DMS53 (cell line): ENCODE data around the gene METTL27.
"Not testable (repeated sequence)": the region's sequence is repeated elsewhere in the genome, so short reads cannot be mapped to it uniquely, and the experiment has no call there.

ENCODE experiments used
- DNase-seq: peaks from one replicate; lab custom pipeline; 2025; lab: John Stamatoyannopoulos, UW

METTL27 gene

DNA sequence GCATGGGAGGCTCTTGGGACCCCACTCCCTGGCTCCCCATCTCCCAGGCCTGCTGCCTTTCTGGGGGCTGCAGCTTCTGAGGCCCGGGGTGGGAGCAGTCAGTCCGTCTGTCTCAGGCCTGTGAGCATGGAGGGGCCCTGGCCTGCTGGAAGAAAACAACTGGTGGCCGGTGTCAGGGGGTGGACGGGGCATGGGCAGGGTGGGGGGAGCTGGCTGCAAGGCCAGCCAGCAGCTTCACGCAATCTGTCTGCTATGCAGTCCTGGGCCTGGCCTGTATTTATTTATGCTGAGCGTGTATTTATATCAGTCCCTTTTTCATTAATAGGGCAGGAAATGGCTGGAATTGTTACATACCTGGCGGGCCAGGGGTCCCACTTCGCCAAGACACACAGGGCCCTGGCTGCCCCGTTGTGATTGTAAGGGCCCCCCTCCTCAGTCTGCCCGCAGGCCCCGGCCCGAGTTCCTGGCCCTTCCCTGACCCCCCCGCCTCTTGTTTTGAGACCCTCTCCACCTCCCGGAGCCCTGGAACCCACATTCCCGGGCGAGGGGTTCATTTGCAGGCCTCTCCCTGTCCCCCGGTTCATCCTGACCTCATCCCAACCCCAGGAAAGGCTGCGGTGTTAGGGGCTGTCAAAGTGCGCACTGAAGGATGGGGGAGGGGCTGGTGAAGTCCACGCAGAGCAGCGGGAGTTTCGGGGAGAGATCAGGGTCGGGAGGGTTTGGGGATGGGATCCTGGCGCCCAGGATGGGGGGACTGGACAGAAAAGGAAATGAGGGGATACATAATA is 26.9 kb upstream of the METTL27 start:
- no peak for DNase-seq

DNA sequence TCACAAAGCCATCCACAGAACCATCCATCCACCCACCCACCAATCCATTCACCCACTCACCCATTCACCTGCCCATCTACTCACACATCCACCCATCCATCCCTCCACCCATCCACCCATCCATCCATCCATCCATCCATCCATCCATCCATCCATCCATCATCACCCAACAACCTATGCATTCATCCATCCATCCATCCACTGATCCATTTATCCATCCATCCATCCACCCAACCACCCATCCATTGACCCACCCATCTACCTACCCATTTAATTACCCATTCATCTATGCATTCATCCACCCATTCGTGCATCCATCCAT is 24.1 kb upstream of the METTL27 start:
- DNase-seq = no peak

DNA sequence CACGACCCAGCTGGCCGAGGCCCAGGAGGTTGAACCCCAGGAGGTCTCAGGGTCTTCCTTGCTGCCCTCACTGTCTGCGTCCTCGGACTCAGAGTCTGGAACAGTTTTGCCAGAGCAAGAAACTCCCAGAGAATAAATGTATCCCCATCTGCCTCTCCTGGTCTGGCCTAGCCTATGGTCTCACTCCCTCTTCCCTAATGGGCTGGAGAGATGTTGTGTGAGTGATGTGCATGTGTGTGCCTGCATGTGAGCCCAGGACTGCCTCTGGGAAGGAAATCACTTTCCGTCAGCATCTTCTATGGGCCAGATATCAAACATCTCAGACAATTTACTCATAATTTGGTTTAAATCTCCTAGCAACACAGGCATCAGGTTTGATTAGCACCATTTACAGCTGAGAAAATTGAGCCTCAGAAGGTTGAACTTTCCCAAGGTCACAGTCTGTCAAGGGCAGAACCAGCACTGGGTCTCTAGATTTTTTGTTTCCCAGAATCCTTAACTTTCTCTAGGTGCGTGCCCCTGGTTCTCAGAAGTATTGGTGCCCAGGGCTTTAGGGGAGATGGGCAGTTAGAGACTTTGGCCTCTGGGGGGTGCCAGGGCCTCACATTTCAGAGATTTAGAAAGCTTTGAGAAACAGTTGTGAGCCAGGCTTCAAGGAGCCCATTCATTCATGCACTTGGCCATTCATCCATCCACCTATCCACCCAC is 23.6 kb upstream of the METTL27 start:
- DNase-seq = peak; percentile 81

DNA sequence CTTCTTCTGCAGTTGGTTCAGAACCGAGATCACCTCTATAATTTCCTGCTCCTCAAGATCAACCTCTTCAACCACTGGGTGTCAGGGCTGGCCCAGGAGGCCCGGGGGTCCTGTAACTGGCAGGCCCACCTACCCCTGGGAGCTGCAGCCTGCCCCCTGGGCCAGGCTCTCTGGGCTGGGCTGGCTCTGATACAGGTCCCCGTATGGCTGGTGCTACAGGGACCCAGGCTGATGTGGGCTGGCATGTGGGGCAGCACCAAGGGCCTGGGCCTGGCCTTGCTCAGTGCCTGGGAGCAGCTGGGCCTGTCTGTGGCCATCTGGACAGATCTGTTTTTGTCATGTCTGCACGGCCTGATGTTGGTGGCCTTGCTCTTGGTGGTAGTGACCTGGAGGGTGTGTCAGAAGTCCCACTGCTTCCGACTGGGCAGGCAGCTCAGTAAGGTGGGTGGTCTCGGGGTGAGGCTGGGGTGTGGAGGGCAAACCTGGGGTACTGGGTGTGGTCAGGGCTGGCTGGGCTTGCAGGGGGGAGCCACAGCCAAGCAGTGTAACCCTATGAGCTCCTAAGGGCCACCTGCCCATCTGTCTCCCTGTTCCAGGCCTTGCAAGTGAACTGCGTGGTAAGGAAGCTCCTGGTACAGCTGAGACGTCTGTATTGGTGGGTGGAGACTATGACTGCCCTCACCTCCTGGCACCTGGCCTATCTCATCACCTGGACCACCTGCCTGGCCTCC is 22.8 kb upstream of the METTL27 start:
- no peak for DNase-seq

DNA sequence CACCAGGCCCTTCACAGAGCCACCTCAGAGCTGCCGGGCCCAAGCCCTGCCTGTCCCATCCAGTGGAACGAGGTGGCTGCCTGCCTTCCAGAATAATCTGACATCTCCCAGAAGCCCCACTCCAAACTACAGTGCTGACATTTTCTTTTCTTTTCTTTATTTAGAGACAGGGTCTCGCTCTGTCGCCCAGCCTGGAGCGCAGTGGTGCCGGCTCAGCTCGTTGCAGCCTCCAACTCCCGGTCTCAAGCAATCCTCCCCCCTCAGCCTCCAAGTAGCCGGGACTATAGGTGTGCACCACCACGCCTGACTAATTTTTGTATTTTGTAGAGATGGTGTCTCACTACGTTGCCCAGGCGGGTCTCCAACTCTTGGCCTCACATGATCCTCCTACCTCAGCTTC is 19.0 kb upstream of the METTL27 start:
- no peak for DNase-seq

DNA sequence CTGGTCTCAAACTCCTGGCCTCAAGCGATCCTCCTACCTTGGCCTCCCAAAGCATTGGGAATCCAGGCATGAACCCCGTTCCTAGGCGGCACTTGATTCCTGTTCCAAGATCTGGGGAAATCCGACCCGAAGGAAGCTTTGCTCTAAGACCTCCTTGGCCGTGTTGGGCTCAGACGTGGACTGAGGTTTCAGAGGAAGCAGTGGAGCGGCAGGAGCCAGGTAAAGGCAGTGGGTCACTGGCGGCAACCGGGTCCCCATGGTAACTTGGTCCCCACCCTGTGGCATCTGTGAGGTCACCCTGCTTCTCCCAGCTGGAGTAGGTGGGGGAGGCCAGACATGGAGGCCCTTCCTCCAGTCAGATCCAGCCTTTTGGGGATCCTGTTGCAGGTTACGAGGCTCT is 18.5 kb upstream of the METTL27 start, which contains the start of gene TMEM270:
Gene TMEM270, plus strand, starts transcription at position 301 of the 400 bp plus-strand sequence. Its CDS starts 36 bp downstream, at position 337.
- DNase-seq = no peak

DNA sequence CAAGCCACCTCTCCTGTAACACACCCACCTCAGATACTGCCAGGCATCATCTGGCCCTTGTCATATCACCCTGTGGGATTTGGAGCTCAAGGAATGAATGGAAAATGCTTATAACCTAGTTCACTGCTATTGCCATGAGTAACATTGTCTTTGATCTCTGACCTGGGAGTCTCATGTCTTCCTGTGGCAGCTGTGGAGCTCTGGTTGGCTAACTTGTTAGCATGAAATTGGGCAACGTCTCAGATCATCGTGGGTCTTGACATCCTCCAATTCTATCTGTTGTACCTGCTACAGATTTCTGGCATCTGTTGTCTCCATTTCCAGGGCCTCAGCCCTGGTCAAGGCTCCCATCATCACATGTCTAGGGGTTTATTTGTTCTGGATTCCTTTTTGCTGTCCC is 16.5 kb upstream of the METTL27 start:
- DNase-seq = peak; percentile 50

DNA sequence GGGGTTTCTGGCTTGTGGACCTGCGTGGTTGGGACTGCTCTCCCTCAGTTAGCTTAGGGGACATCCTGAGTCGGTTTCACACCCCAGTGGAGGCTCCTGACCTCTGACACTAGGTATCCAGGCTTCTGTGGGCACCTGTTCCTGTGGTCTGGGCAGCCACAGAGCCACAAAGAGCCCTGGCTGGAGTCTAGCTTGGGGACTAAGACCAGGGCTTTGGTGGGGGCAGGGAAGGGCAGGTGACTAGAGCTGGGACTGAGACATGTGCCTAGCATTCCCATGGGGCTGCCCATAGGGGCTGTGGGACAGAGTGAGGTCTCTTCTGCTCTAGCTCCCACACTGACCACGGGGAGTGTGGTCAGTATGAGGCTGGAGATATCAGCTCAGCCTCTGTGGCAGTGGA is 14.6 kb upstream of the METTL27 start:
- no peak for DNase-seq

DNA sequence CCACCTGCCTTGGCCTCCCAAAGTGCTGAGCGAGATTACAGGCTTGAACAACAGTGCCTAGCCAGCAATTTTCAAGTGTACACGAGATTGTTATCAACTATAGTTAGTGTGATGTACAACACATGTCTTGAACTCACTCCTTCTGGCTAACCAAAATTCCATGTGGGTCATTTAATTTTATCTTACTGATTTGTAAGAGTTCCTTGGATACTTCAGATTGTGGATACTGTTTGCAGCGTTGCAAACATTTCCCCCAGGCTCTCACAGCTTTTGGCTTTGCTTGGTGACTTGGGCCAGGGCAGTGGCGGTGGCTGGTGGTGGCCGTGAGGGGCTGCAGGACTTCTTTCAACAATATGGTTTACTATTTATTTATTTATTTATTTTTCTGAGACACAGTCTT is 10.2 kb upstream of the METTL27 start:
- DNase-seq = no peak

DNA sequence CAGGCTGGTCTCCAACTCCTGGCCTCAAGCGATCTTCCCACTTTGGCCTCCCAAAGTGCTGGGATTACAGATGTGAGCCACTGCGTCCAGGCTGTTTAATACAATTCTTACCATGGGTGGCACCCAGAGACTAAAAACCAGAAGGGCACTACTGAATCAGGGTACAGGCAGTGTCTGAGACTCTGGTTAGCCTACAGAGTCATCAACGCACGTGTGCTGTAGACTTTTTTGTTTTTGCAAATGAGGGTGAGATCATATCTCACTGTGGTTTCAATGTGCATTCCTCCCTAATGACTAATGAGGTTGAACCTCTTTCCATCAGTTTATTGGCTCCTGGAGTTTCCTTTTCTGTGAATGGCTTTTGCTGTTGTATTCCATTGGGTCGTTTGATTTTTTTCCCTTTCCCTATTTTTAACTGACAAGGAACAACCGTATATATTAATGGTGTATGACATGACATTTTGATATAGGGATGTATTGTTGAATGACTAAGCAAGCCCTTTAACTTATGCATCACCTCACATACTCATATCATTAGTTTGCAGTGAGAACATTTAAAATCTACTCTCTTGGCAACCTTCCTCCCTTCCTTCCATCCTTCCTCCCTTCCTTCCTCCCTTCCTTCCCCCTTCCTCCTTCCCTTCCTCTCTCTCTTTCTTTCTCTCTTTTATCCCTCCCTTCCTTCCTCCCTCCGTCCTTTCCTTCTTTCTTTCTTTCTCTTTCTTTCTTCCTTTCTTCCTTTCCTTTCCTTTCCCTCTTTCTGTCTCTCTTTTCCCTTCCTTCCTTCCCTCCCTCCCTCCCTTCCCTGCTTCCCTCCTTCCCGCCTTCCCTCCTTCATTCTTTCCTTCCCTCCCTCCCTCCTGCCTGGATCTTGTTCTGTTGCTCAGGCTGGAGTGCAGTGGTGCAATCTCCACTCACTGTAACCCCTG is 9.4 kb upstream of the METTL27 start:
- peak; percentile 64 for DNase-seq

DNA sequence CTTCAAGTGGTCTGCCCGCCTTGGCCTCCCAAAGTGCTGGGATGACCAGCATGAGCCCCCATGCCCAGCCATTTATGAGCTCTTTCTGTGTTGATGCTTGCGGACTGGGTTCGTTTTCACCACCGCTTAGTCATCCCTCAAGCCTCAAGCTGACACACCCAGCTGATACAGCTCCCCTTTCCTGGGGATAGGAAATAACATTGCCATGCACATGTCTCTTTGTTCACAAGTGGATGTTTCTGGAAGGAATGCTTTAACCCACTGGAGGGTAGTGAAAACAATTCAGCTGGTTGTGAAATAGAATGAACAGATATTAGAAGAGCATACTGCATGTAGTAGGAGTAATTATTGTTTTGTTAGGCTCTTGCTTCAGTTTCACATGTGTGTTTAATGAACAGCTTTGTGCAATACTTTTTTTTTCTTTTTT is 8.5 kb upstream of the METTL27 start:
- peak; percentile 34 for DNase-seq

DNA sequence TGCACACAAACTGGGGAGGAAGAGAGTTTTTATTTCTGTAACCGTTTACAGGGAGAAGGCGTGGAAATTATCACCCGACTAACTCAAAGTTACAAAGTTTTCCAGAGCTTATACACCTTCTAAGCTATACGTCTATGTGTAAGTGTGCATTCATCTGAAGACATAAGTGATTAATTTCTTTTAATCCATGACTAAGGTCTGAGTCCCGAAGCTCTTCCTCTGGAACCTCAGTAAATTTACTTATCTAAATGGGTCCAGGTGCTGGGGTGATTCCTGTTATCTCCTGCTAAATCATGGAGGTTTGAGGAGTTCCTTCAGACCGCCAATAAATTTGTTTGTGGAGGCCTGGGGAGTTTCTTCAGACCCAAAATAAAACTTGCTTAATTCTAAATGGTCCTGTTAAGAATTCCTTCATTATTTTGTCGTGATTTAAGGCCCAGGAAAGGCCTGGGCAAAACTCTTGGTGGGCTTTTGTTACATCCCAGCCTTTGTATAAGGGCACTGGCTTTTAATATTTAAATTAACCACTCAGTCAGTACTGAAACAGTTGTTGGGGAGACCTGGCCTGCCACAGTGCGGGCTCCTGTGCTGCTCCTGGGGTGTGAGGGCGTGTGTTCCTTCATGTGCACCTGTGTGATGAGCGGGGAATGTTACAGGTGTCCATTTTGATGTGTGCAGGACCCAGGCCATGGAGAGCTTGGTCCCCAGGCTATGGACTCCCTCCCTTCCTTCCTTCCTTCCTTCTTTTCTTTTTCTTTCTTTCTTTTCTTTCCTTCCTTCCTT is 5.8 kb upstream of the METTL27 start:
- no peak for DNase-seq

DNA sequence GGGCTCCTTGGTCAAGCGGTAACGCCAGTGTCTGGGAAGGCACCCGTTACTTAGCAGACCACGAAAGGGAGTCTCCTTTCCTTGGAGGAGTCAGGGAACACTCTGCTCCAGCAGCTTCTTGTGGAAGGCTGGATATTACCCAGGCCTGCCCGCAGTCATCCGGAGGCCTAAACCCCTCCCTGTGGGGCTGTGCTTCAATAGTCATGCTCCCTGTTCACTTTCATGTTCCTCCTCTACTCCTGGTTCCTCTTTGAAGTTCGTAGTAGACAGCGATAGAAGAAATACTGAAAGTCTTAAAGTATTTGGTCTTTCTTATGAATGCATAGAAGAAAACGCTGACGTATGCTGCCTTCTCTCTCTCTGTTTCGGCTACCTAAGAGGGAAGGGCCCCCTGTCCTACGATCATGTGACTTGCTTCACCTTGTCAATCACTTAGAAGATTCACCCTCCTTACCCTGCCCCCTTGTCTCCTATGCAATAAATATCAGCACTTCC is 3.4 kb upstream of the METTL27 start:
- DNase-seq = not testable (repeated sequence)

DNA sequence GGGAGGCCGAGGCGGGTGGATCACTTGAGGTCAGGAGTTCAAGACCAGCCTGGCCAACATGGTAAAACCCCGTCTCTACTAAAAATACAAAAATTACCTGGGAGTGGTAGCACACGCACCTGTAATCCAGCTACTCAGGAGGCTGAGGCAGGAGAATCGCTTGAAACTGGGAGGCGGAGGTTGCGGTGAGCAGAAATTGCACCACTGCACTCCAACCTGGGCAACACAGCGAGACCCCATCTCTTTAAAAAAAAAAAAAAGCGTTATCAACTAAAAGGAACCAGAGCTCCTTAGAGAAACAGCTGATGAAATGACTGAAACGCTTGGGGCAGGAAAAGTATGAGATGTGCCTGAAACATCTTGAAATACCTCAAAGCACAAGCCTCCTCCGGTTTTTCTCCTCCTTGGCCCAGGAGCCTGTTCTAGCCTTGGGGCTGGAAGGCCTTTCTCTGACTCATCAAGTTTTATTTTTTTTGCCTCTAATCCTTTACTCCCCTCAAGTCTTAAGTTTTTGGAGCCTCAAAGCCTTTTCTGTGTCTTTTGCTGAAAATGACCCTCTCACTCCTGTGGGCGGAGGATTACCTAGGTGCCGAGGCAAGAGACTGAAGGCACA is 2.6 kb upstream of the METTL27 start:
- DNase-seq = no peak

DNA sequence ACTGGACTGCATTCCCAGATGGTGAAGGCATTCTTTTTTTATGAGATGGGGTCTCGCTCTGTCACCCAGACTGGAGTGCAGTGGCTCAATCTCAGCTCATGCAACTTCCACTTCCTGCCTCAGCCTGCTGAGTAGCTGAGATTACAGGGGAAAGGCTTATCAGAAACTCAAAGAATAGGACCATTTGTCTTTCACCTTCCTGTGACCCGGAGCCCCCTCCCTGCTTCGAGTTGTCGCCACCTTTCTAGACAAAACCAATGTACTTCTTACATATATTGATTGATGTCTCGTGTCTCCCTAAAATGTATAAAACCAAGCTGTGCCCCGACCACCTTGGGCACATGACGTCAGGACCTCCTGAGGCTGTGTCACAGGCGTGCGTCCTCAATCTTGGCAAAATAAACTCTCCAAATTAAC is 1.8 kb upstream of the METTL27 start:
- DNase-seq = no peak

DNA sequence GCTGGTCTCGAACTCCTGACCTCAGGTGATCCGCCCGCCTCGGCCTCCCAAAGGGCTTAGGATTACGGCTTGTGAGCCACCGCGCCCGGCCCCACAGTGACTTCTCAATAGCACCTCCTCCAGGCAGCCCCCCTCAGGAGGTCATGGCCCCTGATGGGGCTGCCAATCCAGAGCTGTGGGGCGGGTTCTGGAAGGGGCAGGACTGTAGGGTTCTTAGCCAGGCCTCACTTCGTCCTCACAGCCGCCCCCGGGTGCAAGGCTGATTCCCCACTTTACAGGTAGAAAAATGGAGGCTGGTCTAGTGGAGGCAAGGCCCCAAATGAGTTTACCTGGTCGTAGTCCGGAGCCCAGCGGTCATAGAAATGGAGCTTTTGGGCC is 638 bp downstream of the METTL27 start:
- DNase-seq = no peak

DNA sequence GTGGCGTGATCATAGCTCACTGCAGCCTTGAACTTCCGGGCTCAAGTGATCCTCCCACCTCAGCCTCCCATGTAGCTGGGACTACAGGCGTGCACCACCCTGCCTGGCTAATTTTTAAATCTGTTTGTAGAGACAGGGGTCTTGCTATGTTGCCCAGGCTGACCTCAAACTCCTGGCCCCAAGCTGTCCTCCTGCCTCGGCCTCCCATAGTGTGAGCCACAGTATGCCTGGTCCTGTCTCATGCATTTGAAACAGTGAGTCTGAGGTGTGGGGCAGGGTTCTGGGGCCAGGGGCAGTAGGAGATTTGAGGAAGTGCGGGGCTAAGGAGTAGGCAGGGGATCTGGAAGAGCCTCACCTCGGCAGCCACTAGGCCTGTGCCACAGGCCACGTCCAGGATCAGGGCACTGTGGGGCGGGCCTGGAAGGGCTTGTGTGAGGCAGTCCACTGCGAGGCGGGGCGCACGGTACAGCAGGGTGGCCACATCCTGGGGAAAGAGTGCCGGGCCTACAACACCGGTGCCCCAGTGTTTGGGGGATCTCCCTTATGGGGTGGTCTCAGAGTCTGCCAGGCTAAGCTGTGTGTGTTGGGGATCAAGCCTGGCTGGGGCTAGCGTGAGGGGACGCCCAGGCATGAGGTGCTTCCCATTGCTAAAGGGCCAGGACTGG is 1.5 kb downstream of the METTL27 start:
- no peak for DNase-seq

DNA sequence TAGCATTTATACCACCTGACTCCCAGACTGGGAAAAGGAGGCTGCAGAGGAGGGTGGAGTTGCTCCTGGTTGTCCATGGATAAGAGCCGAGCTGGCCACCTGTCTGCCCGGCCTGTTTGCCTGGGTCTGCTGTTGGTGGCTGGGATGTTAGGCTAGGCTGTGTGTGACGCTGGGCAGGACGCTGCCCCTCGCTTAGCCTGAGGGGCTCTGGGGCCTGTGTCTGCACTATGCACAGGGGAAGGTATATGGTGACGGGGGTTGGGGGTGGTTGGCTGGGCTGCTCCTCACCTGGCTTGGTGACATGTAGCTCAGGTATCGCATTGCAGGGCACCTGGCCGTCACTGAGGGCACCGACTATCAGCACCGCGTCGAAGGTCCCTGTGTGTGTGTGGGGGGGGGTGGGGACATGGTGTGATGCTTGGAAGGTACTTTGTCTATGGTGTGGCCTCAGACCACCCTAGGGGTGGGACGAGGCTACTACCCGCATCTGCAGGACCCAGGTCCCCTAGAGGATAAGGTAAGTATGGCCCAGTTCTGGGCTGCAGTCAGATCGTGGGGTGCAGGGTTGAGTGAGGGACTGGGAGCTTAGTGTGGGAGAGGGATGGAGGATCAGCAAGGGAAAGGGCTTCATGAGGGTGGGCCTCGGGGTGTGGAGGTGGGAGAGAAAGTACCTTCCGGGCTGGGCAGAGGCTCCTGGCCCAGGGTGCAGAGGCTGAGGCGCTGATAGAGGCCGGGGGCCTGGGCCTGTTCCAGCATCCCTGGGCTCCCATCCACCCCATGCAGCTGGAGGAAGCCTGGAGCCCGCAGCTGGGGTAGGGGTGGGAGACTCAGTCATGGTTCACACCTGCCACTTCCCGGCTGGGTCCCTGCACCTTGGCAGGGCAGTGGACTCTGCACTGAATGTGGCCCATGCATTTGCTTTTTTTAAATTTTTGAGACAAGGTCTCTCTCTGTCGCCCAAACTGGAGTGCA is 2.3 kb downstream of the METTL27 start:
- peak; percentile 35 for DNase-seq

DNA sequence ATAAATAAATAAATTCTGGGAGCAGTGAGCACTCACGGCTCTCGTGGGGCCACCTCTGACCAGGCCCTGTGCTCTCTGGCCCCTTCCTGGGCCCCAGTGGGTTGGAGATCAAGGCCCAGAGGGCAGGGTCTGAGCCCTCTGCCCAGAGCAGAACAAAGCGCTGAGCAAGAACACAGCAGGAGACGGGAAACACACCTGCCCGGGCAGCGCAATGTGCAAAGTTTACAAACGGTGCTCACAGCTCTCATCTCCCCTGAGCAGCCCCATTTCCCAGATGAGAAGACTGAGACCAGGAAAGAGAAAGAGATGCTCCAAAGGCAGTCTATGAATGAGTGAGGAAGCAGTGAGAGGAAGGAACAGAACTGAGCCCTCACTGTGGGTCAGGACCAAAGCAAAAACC is 3.0 kb downstream of the METTL27 start:
- DNase-seq = no peak
